Astrocyte of the cerebellum (primary cell): ENCODE measurements around the gene DUSP11.

Source experiments
- DNase-seq: peaks from one replicate; pipeline ENCODE4 v3.0.0-alpha.2; 2011; ENCODE audit warnings: low read depth
- H3K4me3 ChIP-seq: 2 replicates; pipeline ENCODE4 v1.5.1; 2011; ENCODE audit warnings: mild to moderate bottlenecking, low read depth, low read length, moderate library complexity
- in situ Hi-C: cut with HindIII; loops from 2 replicates; pipeline ENCODE4 v1.10.0; 2017; ENCODE audit warnings: low sequenced_read_pairs
- TF ChIP-seq, protein P1 (sequence below): IDR thresholded peaks from 2 replicates; pipeline ENCODE4 v1.5.1; 2012; ENCODE audit warnings: low read length, low read depth, moderate library complexity, mild to moderate bottlenecking; ENCODE audit errors: missing control alignments

The DUSP11 gene

DNA sequence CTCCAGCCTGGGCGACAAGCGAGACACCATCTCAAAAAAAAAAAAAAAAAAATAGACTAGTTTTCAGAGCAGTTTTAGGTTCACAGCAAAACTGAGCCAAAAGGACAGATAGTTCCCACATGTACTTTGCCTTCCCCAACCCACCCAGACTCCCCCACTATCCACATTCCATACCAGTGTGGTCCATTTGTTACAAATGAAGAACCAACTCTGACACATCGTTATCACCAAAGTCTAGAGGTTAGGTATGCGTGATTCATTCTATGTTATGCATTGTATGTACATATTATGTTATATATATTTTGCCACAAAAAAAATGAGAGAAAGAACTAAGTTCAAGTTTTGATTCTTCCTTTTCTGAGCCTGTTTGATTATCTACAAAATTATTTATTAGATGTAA lies 3.5 kb downstream of the DUSP11 start:
- in situ Hi-C loops: loop anchor here (10.0 kb wide), 1 partner anchor 68 kb away; no protein-coding TSS in a partner anchor
- TF ChIP-seq, protein P1, sequence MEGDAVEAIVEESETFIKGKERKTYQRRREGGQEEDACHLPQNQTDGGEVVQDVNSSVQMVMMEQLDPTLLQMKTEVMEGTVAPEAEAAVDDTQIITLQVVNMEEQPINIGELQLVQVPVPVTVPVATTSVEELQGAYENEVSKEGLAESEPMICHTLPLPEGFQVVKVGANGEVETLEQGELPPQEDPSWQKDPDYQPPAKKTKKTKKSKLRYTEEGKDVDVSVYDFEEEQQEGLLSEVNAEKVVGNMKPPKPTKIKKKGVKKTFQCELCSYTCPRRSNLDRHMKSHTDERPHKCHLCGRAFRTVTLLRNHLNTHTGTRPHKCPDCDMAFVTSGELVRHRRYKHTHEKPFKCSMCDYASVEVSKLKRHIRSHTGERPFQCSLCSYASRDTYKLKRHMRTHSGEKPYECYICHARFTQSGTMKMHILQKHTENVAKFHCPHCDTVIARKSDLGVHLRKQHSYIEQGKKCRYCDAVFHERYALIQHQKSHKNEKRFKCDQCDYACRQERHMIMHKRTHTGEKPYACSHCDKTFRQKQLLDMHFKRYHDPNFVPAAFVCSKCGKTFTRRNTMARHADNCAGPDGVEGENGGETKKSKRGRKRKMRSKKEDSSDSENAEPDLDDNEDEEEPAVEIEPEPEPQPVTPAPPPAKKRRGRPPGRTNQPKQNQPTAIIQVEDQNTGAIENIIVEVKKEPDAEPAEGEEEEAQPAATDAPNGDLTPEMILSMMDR: no peak
- DNase-seq: no peak
- H3K4me3 ChIP-seq: no peak overlapping the region

DNA sequence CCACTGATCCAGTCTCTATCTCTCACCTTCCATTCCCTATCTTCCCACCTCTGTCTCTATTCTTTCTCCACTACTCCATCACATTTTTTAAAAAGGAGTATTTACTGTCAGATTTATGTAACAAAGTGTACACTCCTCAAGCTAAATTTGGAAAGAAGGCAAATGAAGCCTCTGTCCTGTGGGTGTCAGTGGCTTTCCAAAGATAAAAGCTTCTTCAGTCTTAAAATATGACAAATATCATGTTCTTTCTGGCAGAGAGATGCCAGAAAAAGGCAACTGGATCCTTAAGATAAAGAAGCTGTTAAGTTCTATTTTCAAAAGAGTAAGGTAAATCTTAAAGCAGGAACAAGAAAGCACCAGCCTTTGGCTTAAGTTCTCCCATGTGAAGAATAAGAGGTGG lies 7.1 kb downstream of the DUSP11 start:
- in situ Hi-C loops: loop anchor here (10.0 kb wide), 1 partner anchor 72 kb away; no protein-coding TSS in a partner anchor
- no peak overlapping the region for H3K4me3 ChIP-seq
- DNase-seq: no peak
- TF ChIP-seq, protein P1: no peak

DNA sequence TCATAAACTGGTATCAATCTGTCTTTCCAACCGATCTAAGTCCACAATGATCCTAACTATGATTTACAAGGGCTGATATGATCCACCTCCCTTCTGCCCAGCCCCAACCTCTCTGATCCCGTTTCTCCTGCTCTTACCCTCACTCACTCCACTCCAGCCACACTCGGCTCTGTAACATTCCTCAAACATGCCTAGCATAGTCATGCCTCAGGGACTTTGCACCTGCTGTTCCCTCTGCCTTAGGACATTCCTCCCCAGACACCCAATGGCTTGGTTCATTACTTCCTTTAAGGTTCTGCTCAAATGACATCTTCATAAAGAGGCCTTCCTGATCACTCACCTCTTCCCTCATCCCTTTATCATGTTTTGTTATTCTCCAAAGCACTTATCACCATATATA lies 9.2 kb downstream of the DUSP11 start:
- DNase-seq: no peak
- TF ChIP-seq, protein P1: no peak
- no peak overlapping the region for H3K4me3 ChIP-seq
- in situ Hi-C loops: loop anchor here (10.0 kb wide), 1 partner anchor 74 kb away; no protein-coding TSS in a partner anchor

DNA sequence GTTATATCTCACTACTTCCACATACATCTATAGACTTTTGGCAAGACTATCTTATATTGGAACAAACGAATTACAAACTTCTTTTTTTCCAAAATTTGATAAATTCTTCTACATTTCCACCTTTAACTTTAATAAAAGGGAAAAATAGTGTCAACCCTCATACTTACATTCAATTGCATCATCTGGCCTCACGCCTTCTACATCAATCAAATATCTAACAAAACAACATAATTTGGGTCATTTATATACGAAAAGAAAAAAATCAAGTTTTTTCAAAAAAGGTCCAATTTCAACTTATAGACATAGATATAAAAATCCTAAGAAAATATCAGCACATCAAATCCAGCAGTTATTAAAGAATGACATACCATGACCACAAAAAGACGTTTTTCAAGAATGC lies 12.9 kb downstream of the DUSP11 start:
- no peak for DNase-seq
- TF ChIP-seq, protein P1: no peak
- in situ Hi-C loops: no loop called here
- H3K4me3 ChIP-seq: no peak overlapping the region

DNA sequence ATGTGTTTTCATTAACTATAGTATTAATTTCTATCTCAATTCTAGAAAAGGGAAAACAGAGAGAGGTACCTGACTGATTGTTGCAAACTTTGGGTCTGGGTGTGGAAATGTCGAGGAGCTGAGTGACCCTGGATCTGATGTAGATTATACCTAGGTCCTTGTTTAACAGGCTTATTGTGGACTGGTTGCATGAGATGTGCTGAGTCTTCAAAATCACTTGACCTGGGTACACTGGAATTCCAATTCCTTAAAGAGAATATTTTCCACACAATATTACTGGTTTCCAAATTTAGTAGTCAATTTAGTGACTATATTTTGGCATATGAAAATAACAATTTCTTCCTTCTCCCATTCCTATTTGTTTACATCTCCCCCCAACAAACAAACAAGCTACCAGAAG lies 13.6 kb downstream of the DUSP11 start:
- DNase-seq: no peak
- in situ Hi-C loops: no loop called here
- TF ChIP-seq, protein P1: no peak
- H3K4me3 ChIP-seq: no peak overlapping the region

DNA sequence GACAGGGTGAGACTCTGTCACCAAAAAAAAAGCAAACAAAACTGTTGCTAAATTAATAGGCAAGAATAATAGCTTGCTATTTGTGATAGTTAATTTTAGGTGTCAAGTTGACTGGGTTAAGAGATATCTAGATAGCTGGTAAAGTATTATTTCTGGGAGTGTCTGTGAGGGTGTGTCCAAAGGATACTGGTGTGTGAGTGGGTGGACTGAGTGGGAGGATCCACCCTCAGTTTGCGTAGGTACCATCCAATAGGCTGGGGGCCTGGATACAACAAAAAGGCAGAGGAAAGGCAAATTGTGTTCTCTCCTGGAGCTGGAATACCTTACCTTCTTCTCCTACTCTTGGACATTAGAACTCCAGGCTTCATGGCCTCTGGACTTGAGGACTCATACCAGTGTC lies 15.0 kb downstream of the DUSP11 start:
- TF ChIP-seq, protein P1: no peak
- in situ Hi-C loops: no loop called here
- no peak overlapping the region for H3K4me3 ChIP-seq
- DNase-seq: no peak

DNA sequence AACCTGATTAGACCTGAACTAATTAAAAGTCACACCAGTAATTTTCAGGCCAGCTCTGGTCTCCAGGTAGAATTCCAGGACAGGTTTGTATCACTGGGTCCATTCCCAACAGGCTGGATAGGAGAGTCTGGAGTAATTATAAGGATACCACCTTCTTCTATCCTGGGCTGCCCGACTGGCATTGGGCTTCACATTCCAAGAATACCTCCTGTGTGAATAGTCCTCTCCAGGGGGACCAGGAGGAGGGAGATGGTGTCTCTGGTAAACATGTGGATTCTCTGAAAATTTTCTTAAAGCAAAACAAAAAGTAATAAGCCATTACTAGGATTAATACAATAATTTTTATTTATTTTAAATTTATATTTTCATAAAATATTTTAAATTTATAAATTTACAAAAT lies 17.3 kb downstream of the DUSP11 start:
- no peak for DNase-seq
- H3K4me3 ChIP-seq: no peak overlapping the region
- TF ChIP-seq, protein P1: no peak
- in situ Hi-C loops: no loop called here
